GM12801 (cell line): ENCODE results near the gene CALML6.

Experiments
- CTCF ChIP-seq: IDR thresholded peaks from one replicate; pipeline ENCODE4 v1.5.1; 2011; ENCODE audit warnings: control low read depth; ENCODE audit not compliant: insufficient read length; ENCODE audit errors: extremely low read depth

CALML6 gene

GRCh38 chr1:1917995-1918900 lies 3.2 kb downstream of the CALML6 start:
- TF ChIP-seq CTCF, result no peak

- no peak for TF ChIP-seq CTCF
Measured at GRCh38 chr1:1918901-1919303, 3.8 kb downstream of the CALML6 start, which contains the start of gene TMEM52. TMEM52 (minus strand) TSS chr1:1919279; CDS start chr1:1919265, 14 bp downstream.

- TF ChIP-seq CTCF, result no peak
Measured at GRCh38 chr1:1919304-1920056, 4.4 kb downstream of the CALML6 start.

GRCh38 chr1:1920057-1920607 lies 5.1 kb downstream of the CALML6 start:
- TF ChIP-seq CTCF, result no peak

GRCh38 chr1:1920608-1921458 lies 5.8 kb downstream of the CALML6 start:
- no peak for TF ChIP-seq CTCF

- no peak for TF ChIP-seq CTCF
Measured at GRCh38 chr1:1921459-1921862, 6.4 kb downstream of the CALML6 start.
